ENCODE results near the gene HAVCR1.

HAVCR1 gene

GRCh38 chr5:157086751-157087359, 27.9 kb upstream of the HAVCR1 start:
- Histone ChIP-seq H2BK120ac (ENCODE audit: low read depth, low read length) (no peak overlapping the region), H3K79me2 (ENCODE audit: control insufficient read depth, insufficient read depth, low read length) (no peaks in the 10 kb centered on the region), H3K4me1 (ENCODE audit: control insufficient read depth, low read depth, low read length) (no peaks in the 10 kb centered on the region), H3K79me1 (ENCODE audit: low read length) (no peaks in the 10 kb centered on the region), H4K5ac (ENCODE audit: low read length) (no peak overlapping the region), H3K36me3 (ENCODE audit: control insufficient read depth, insufficient read depth, low read length) (no peaks in the 10 kb centered on the region), H3K4me2 (ENCODE audit: low read length) (no peak overlapping the region), H2AK5ac (ENCODE audit: low read length) (no peak overlapping the region), H3K23ac (ENCODE audit: low read length) (no peak overlapping the region), H3K9ac (ENCODE audit: low read length) (no peak overlapping the region), H3K18ac (ENCODE audit: low read length) (no peak overlapping the region), H2BK15ac (replicated peaks; ENCODE audit: low read depth) (no peak overlapping the region), H3K4ac (ENCODE audit: low read depth, low read length) (no peak overlapping the region), H4K8ac (ENCODE audit: low read depth, low read length) (no peak overlapping the region), H3K27me3 (ENCODE audit: insufficient read depth, low read length, poor library complexity) (no peaks in the 10 kb centered on the region), H3K27ac (ENCODE audit: low read depth, low read length) (no peak overlapping the region), H3K56ac (ENCODE audit: low read length) (no peak overlapping the region), H3K4me3 (ENCODE audit: low read length) (no peak overlapping the region), H2BK5ac (ENCODE audit: low read length) (no peak overlapping the region)
- no CpG with 5 or more reads among the region's 8 CpGs for WGBS (ENCODE audit: extremely low coverage, insufficient coverage, low lambda C conversion rate)
- DNase-seq = no peak

- no peak for DNase-seq
- no peak overlapping the region for H4K5ac ChIP-seq (ENCODE audit: low read length)
- no peak overlapping the region for H3K23ac ChIP-seq (ENCODE audit: low read length)
These were observed 27.0 kb upstream of the HAVCR1 start for GRCh38 chr5:157085930-157086329.

GRCh38 chr5:157080286-157080685, 21.4 kb upstream of the HAVCR1 start:
- H2BK15ac ChIP-seq (replicated peaks; ENCODE audit: low read depth) = no peak overlapping the region
- H2BK5ac ChIP-seq (ENCODE audit: low read length) = no peak overlapping the region
- no peak overlapping the region for H3K4me3 ChIP-seq (ENCODE audit: low read length)
- no peak overlapping the region for H3K23ac ChIP-seq (ENCODE audit: low read length)
- H2AK5ac ChIP-seq (ENCODE audit: low read length) = no peak overlapping the region
- H3K27ac ChIP-seq (ENCODE audit: low read depth, low read length) = no peak overlapping the region
- DNase-seq = no peak
- H3K79me1 ChIP-seq (ENCODE audit: low read length) = no peaks in the 10 kb centered on the region
- no peaks in the 10 kb centered on the region for H3K4me1 ChIP-seq (ENCODE audit: control insufficient read depth, low read depth, low read length)
- H3K4me2 ChIP-seq (ENCODE audit: low read length) = no peak overlapping the region
- H3K18ac ChIP-seq (ENCODE audit: low read length) = no peak overlapping the region
- no peak overlapping the region for H3K9ac ChIP-seq (ENCODE audit: low read length)
- no peaks in the 10 kb centered on the region for H3K79me2 ChIP-seq (ENCODE audit: control insufficient read depth, insufficient read depth, low read length)
- H4K5ac ChIP-seq (ENCODE audit: low read length) = no peak overlapping the region
- no peak overlapping the region for H3K56ac ChIP-seq (ENCODE audit: low read length)
- H3K4ac ChIP-seq (ENCODE audit: low read depth, low read length) = no peak overlapping the region
- H3K27me3 ChIP-seq (ENCODE audit: insufficient read depth, low read length, poor library complexity) = no peaks in the 10 kb centered on the region
- no peak overlapping the region for H2BK120ac ChIP-seq (ENCODE audit: low read depth, low read length)
- no CpG with 5 or more reads among the region's 2 CpGs for WGBS (ENCODE audit: extremely low coverage, insufficient coverage, low lambda C conversion rate)
- no peak overlapping the region for H4K8ac ChIP-seq (ENCODE audit: low read depth, low read length)
- no peaks in the 10 kb centered on the region for H3K36me3 ChIP-seq (ENCODE audit: control insufficient read depth, insufficient read depth, low read length)

More at GRCh38 chr5:157085930-157086329, 27.0 kb upstream of the HAVCR1 start:
- Histone ChIP-seq H3K4ac (ENCODE audit: low read depth, low read length) (no peak overlapping the region), H2BK15ac (replicated peaks; ENCODE audit: low read depth) (no peak overlapping the region), H3K27me3 (ENCODE audit: insufficient read depth, low read length, poor library complexity) (no peaks in the 10 kb centered on the region), H4K8ac (ENCODE audit: low read depth, low read length) (no peak overlapping the region), H3K36me3 (ENCODE audit: control insufficient read depth, insufficient read depth, low read length) (no peaks in the 10 kb centered on the region), H3K27ac (ENCODE audit: low read depth, low read length) (no peak overlapping the region), H3K79me1 (ENCODE audit: low read length) (no peaks in the 10 kb centered on the region), H2BK5ac (ENCODE audit: low read length) (no peak overlapping the region), H2AK5ac (ENCODE audit: low read length) (no peak overlapping the region), H3K4me2 (ENCODE audit: low read length) (no peak overlapping the region), H3K79me2 (ENCODE audit: control insufficient read depth, insufficient read depth, low read length) (no peaks in the 10 kb centered on the region), H3K4me1 (ENCODE audit: control insufficient read depth, low read depth, low read length) (no peaks in the 10 kb centered on the region), H3K9ac (ENCODE audit: low read length) (no peak overlapping the region), H2BK120ac (ENCODE audit: low read depth, low read length) (no peak overlapping the region), H3K4me3 (ENCODE audit: low read length) (no peak overlapping the region), H3K56ac (ENCODE audit: low read length) (no peak overlapping the region), H3K18ac (ENCODE audit: low read length) (no peak overlapping the region)
- WGBS (ENCODE audit: extremely low coverage, insufficient coverage, low lambda C conversion rate) = no CpG with 5 or more reads among the region's 4 CpGs

- no peak overlapping the region for H4K8ac ChIP-seq (ENCODE audit: low read depth, low read length)
- H3K4me3 ChIP-seq (ENCODE audit: low read length) = no peak overlapping the region
- no peaks in the 10 kb centered on the region for H3K4me1 ChIP-seq (ENCODE audit: control insufficient read depth, low read depth, low read length)
- H2BK120ac ChIP-seq (ENCODE audit: low read depth, low read length) = no peak overlapping the region
- no peak overlapping the region for H4K5ac ChIP-seq (ENCODE audit: low read length)
- H3K27me3 ChIP-seq (ENCODE audit: insufficient read depth, low read length, poor library complexity) = no peaks in the 10 kb centered on the region
- DNase-seq = no peak
- H2AK5ac ChIP-seq (ENCODE audit: low read length) = no peak overlapping the region
- no peak overlapping the region for H3K18ac ChIP-seq (ENCODE audit: low read length)
- no peak overlapping the region for H3K23ac ChIP-seq (ENCODE audit: low read length)
- no peak overlapping the region for H2BK5ac ChIP-seq (ENCODE audit: low read length)
- H3K36me3 ChIP-seq (ENCODE audit: control insufficient read depth, insufficient read depth, low read length) = no peaks in the 10 kb centered on the region
- H2BK15ac ChIP-seq (replicated peaks; ENCODE audit: low read depth) = no peak overlapping the region
- no peak overlapping the region for H3K27ac ChIP-seq (ENCODE audit: low read depth, low read length)
- H3K4ac ChIP-seq (ENCODE audit: low read depth, low read length) = no peak overlapping the region
- WGBS (ENCODE audit: extremely low coverage, insufficient coverage, low lambda C conversion rate) = no CpG with 5 or more reads among the region's 4 CpGs
- no peaks in the 10 kb centered on the region for H3K79me2 ChIP-seq (ENCODE audit: control insufficient read depth, insufficient read depth, low read length)
- no peaks in the 10 kb centered on the region for H3K79me1 ChIP-seq (ENCODE audit: low read length)
- no peak overlapping the region for H3K4me2 ChIP-seq (ENCODE audit: low read length)
- no peak overlapping the region for H3K56ac ChIP-seq (ENCODE audit: low read length)
- H3K9ac ChIP-seq (ENCODE audit: low read length) = no peak overlapping the region
These were observed 17.6 kb upstream of the HAVCR1 start for GRCh38 chr5:157076558-157076957.

- H3K9ac ChIP-seq (ENCODE audit: low read length) = no peak overlapping the region
- no peaks in the 10 kb centered on the region for H3K79me2 ChIP-seq (ENCODE audit: control insufficient read depth, insufficient read depth, low read length)
- no peak overlapping the region for H4K5ac ChIP-seq (ENCODE audit: low read length)
- H3K56ac ChIP-seq (ENCODE audit: low read length) = no peak overlapping the region
- no peak overlapping the region for H2BK5ac ChIP-seq (ENCODE audit: low read length)
- no peak overlapping the region for H3K23ac ChIP-seq (ENCODE audit: low read length)
- DNase-seq = no peak
- H3K27me3 ChIP-seq (ENCODE audit: insufficient read depth, low read length, poor library complexity) = no peaks in the 10 kb centered on the region
- H3K4me3 ChIP-seq (ENCODE audit: low read length) = no peak overlapping the region
- no peak overlapping the region for H2BK15ac ChIP-seq (replicated peaks; ENCODE audit: low read depth)
- no peaks in the 10 kb centered on the region for H3K36me3 ChIP-seq (ENCODE audit: control insufficient read depth, insufficient read depth, low read length)
- no peak overlapping the region for H3K4ac ChIP-seq (ENCODE audit: low read depth, low read length)
- H3K27ac ChIP-seq (ENCODE audit: low read depth, low read length) = no peak overlapping the region
- WGBS (ENCODE audit: extremely low coverage, insufficient coverage, low lambda C conversion rate) = no CpG with 5 or more reads among the region's 3 CpGs
- no peaks in the 10 kb centered on the region for H3K4me1 ChIP-seq (ENCODE audit: control insufficient read depth, low read depth, low read length)
- no peak overlapping the region for H4K8ac ChIP-seq (ENCODE audit: low read depth, low read length)
- no peak overlapping the region for H3K4me2 ChIP-seq (ENCODE audit: low read length)
- H2BK120ac ChIP-seq (ENCODE audit: low read depth, low read length) = no peak overlapping the region
- no peak overlapping the region for H2AK5ac ChIP-seq (ENCODE audit: low read length)
- H3K18ac ChIP-seq (ENCODE audit: low read length) = no peak overlapping the region
- no peaks in the 10 kb centered on the region for H3K79me1 ChIP-seq (ENCODE audit: low read length)
These were observed 13.6 kb upstream of the HAVCR1 start for GRCh38 chr5:157072508-157072907.

GRCh38 chr5:157069949-157070348, 11.0 kb upstream of the HAVCR1 start:
- Histone ChIP-seq H2BK15ac (replicated peaks; ENCODE audit: low read depth) (no peak overlapping the region), H3K23ac (ENCODE audit: low read length) (no peak overlapping the region), H2BK120ac (ENCODE audit: low read depth, low read length) (no peak overlapping the region), H3K9ac (ENCODE audit: low read length) (no peak overlapping the region), H3K4me2 (ENCODE audit: low read length) (no peak overlapping the region), H3K4ac (ENCODE audit: low read depth, low read length) (no peak overlapping the region), H4K8ac (ENCODE audit: low read depth, low read length) (no peak overlapping the region), H3K79me1 (ENCODE audit: low read length) (no peaks in the 10 kb centered on the region), H4K5ac (ENCODE audit: low read length) (no peak overlapping the region), H3K79me2 (ENCODE audit: control insufficient read depth, insufficient read depth, low read length) (no peaks in the 10 kb centered on the region), H3K27me3 (ENCODE audit: insufficient read depth, low read length, poor library complexity) (no peaks in the 10 kb centered on the region), H3K4me1 (ENCODE audit: control insufficient read depth, low read depth, low read length) (no peaks in the 10 kb centered on the region), H2AK5ac (ENCODE audit: low read length) (no peak overlapping the region), H3K36me3 (ENCODE audit: control insufficient read depth, insufficient read depth, low read length) (no peaks in the 10 kb centered on the region), H3K27ac (ENCODE audit: low read depth, low read length) (no peak overlapping the region), H3K18ac (ENCODE audit: low read length) (no peak overlapping the region), H3K56ac (ENCODE audit: low read length) (no peak overlapping the region), H3K4me3 (ENCODE audit: low read length) (no peak overlapping the region), H2BK5ac (ENCODE audit: low read length) (no peak overlapping the region)
- WGBS (ENCODE audit: extremely low coverage, insufficient coverage, low lambda C conversion rate) = no CpG with 5 or more reads among the region's 3 CpGs
- no peak for DNase-seq

Measured in mesendoderm (in vitro differentiated cells).